ENCODE data around the gene CTBP1.

- TF ChIP-seq ZNF639 (CRISPR knock-in tag; conservative IDR thresholded peaks at IDR 0.05 in 1 of 2, IDR thresholded peaks at IDR 0.05 in 1 of 2): no peak
- no peak for TF ChIP-seq RFX5 (IDR thresholded peaks at IDR 0.05; ENCODE audit: low read depth, low read length)
- no peak for TF ChIP-seq RBBP5 (IDR thresholded peaks at IDR 0.05; ENCODE audit: borderline replicate concordance, insufficient read depth, low read length, poor library complexity, severe bottlenecking)
- no peak for TF ChIP-seq NR0B1 (IDR thresholded peaks at IDR 0.05; ENCODE audit: partially characterized antibody)
- no peak for TF ChIP-seq MAFG (tag; conservative IDR thresholded peaks at IDR 0.05)
- no peak for TF ChIP-seq ZBTB26 (CRISPR knock-in tag; IDR thresholded peaks at IDR 0.05)
- TF ChIP-seq SETDB1 (IDR thresholded peaks at IDR 0.05; ENCODE audit: low read length): no peak
- no peak for TF ChIP-seq SMARCC2 (IDR thresholded peaks at IDR 0.05; ENCODE audit: low read depth)
- no peak for TF ChIP-seq PHF21A (IDR thresholded peaks at IDR 0.05; ENCODE audit: borderline replicate concordance, low read depth)
These were observed 73.2 kb downstream of the CTBP1 start for GRCh38 chr4:1175635-1176229.

Measured in K562 (cell line).